Stimulated activated CD8-positive, alpha-beta memory T cell treated with anti-CD3 and anti-CD28 coated beads, Interleukin-15, amount 100 ng/mL, for 1 hour (primary cell): ENCODE measurements around the gene SPTBN4.
"Not testable (repeated sequence)": the region's sequence is repeated elsewhere in the genome, so short reads cannot be mapped to it uniquely, and the experiment has no call there.

Experiments used
- DNase-seq: peaks from one replicate; pipeline ENCODE4 v3.0.0-alpha.2; 2020; ENCODE audit warnings: low read depth

Gene SPTBN4

DNA sequence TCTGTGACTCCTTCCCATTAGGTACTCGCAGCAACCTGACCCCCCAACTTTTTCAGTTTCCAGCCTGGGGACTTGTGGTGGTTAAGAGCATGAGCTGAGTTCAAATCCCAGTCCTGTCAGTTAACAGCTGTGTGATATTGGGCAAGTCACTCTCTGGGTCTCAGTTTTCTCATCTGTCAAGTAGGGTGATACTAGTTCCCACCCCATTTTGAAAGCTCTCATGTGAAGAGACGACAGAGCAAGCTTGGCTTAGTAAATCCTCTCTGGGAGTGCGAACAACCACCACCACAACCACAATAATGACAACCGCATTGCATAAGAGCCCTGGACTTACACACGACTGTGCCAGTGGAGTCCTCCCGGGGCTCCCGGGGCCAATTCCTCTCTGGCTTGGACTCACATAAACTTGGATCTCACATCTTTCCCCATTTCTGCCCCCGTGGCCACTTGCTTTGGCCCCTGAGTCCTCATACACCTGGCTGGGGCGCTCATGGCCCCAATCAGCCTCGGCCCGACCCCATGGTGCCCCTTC lies 1.7 kb upstream of the SPTBN4 start:
- no peak for DNase-seq

DNA sequence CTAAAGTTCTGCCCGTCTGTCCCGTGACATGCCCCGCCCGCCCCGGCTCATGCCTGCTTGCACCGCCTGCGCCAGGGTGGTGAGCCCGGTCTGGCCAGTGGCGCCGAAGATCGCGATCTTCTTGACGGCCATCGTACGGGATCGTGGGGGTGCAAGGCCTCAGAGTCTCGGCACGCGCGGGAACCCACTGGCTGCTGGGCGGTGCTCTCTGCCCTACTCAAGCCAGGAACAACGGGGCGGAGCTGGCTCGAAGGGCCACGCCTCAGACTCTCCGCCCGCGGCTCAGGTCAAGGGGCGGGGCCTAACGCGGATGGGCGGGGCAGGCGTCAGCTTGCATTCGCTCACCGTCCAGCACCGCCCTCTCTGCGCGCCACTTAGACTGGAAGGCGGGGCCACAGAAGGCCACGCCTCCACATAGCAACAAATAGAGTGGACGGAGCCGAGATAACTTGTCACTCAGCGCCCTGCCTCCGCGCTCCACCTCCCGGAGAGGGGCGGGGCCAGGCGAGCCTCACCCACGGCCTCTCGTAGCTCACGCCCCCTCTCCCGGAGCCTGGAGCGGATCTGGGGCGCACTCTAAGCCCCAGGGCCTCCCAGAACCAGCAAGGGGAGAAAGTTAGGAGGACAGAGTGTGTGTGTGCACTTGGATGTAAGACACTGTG lies 1.1 kb upstream of the SPTBN4 start, which contains the start of gene BLVRB:
Gene BLVRB, minus strand, starts transcription at position 189 of the 662 bp plus-strand sequence. Its CDS starts 57 bp downstream, at position 132.
- peak; percentile 99 for DNase-seq

DNA sequence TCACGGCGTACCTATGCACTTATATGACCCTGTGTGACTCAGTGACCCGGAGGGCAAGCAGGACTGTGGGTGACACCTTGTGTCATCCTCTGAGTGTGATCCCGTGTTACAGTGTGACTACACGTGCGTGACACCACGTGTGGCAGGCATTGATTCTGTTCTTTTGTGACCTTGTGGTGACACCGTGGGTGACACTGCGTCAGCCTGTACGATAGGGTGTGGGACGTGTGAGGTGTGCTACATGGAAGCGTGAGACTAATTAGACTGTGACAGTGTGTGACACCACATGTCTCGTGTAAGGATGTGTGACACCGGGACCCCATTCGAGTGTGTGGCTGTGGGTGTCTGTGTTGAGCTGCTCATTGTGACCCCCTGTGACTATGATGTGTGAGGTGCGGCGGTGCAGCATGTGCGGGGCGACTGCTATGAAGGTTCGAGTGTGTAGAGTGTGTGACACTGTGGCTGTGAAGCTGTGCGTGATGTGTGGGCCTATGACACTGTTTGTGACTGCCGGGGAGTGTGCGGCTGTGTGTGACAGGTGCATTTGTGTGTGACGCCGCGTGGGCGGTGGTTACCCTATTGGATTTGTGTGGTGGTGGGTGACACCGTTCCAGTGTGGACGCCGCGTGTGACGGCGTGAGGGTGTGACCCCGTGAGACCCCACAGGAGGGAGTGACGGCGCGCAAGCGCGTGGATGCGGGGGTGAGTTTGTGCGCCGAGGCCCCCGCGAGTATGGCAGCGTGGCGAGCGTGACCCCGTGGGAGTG lies 399 bp upstream of the SPTBN4 start:
- DNase-seq, result peak; percentile 35

DNA sequence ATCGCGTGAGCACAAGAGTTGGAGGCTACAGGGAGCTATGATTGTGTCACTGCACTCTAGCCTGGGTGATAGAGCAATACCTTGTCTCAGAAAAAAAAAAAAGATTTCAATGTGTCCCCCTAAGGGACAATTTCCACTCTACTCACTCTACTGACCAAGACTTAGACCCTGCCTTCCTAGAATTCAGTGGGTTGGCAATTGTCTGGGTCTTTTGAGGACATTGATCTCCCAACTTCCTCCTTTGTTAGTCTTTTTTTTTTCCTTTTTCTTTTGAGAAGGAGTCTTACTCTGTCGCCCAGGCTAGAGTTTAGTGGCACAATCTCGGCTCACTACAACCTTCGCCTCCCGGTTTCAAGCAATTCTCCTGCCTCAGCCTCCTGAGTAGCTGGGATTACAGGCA lies 2.2 kb downstream of the SPTBN4 start:
- no peak for DNase-seq

DNA sequence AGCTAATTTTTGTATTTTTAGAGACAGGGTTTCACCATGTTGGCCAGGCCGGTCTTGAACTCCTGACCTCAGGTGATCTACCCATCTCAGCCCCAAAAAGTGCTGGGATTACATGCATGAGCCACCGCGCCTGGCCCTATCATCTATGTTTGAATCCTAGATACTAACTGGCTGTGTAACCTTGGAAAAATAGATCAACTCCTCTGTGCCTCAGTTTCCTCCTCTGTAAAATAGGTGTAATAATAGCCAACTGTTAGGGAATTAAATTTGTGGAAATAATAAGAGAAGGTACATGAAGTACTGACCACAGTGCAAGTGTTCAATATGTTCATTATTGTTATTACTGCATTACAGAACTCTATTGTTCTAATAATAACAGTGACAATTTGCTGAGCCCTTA lies 4.3 kb downstream of the SPTBN4 start:
- DNase-seq, result no peak

DNA sequence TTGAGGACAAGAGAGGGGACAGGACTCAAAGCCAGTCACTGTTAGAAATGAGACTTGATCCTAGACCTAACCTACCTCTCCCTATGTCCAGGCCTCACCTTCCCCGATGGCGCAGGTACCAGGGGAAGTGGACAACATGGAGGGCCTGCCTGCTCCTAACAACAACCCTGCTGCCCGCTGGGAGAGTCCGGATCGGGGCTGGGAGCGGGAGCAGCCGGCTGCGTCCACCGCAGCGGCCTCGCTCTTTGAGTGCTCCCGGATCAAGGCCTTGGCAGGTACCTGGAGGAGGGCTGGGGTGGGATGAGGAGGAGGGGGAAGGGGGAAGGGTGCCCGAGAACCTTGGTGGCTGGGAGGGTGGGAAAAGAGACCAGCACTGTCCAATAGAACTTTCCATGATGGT lies 5.7 kb downstream of the SPTBN4 start:
- no peak for DNase-seq

DNA sequence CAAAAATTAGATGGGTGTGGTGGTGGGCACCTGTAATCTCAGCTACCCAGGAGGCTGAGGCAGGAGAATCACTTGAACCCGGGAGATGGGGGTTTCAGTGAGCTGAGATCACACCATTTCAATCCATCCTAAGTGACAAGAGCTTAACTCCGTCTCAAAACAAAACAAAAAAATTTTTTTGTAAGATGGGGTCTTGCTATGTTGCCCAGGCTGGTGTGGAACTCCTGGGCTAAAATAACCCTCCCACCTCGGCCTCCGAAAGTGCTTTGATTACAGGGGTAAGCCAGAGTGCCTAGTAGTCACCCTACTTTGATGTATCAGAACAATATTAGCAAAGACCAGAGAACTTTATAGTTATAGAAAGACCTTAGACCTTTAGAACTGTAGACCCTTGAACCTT lies 7.9 kb downstream of the SPTBN4 start:
- DNase-seq, result no peak

DNA sequence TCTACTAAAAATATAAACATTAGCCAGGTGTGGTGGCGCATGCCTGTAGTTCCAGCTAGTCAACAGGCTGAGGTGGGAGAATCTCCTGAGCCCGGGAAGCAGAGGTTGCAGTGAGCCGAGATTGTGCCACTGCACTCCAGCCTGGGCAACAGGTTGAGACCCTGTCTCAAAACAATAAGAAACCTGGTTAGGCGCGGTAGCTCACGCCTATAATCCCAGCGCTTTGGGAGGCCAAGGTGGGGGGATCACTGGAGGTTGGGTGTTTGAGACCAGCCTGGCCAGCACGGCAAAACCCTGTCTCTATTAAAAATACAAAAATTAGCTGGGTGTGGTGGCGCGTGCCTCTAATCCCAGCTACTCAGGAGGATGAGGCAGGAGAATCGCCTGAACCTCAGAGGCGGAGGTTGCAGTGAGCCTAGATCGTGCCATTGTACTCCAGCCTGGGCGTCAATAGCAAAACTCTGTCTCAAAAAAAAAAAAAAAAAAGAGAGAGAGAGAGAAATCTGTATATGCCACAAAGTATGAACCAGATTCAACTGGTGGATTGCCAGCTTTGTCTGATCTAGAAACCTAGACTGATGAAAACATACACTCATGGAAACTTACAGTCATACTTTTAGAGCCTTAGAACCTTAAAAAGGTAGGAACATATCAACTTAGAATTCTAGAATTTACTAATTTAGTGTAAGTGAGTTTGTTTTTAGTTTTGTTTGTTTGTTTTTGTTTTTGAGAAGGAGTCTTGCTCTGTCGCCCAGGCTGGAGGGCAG lies 9.3 kb downstream of the SPTBN4 start:
- not testable (repeated sequence) for DNase-seq

DNA sequence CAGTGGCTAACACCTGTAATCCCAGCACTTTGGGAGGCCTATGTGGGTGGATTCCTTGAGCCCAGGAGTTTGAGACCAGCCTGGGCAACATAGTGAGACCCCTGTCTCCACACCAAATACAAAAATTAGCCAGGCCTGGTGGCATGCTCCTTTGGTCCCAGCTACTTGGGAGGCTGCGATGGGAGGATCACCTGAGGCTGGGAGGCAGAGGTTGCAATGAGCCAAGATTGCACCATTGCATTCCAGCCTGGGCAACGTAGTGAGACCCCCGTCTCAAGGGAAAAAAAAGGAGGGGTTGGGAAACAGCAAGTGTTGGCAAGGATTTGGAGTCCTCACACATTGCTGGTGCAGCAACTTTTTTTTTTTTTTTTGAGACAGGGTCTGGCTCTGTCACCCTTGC lies 19.2 kb downstream of the SPTBN4 start:
- DNase-seq, result no peak

DNA sequence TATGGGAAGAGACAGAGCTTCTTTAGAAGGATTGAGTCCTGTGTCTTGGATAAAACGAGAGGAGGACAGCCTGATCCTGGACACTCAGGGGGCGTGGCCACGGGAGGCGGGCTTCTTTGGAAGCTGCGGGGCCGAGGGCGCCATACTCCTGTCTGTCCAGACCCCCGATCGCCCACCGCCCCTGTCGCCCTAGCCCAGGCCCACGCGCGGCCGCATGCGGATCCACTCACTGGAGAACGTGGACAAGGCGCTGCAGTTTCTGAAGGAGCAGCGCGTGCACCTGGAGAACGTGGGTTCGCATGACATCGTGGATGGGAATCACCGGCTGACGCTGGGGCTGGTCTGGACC lies 23.1 kb downstream of the SPTBN4 start:
- no peak for DNase-seq

DNA sequence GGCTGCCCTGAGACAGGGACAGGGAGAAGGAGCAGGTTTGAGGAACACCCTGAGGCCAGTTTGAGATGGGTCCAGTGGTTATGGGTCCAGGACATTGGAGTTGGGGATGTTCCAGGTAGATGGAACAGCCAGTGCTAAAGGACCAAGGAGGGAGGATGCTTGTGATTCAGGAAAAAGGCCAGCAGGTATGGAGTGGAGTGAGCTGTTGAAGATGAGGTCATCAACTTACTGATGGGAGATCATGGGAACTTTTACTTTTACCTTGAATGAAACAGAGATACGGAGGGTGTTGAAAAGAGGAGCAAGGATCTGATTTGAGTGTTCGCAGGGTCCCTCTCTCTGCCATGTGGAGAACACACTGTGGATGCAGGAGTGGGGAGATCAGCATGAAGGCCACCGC lies 25.5 kb downstream of the SPTBN4 start:
- DNase-seq, result no peak

DNA sequence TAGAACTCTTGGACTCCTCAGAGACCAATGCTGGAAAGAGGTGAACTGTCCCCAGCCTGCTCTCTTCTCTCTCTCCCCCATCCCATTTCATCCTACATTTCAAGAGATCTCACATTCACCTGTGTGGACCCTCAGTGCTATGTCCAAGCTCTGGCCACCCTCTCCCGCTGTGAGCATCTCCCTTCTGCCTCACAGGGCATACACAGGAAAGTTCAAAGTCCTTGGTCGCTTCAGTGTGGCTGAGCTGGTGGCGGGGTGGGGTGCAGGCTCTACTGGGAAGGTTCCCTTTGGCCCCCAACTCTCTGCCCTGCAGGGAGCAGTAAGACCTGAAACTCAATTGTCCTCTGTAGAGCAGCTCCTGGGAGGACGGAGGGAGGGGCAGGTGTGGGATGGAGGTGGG lies 27.0 kb downstream of the SPTBN4 start:
- no peak for DNase-seq

DNA sequence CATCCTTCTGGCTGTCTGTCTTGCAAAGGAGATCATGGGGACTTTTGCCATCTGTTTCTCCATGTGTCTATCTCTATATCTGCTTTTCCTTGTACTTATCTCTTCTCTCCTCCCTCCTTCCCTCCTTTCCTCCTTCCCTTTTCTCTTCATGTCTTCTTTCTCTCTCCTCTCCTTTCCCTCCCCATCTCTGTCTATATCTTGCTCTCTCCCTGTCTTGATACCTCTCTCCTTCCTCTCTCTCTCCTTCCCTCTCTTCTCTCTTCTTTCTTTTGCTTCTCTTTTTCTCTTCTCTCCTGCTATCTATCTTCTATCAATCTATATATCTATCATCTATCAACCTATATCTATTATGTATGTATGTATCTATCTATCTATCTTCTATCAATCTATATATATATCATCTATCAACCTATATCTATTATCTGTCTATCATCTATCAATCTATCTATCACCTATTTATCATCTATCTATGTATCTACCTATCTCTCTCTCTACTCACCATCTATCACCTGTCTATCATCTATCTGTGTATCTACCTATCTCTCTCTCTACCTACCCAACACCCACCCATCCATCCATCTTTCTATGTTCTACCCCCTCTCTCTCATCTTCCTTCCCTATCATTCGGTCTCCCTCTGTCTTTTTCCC lies 27.5 kb downstream of the SPTBN4 start:
- DNase-seq, result no peak

DNA sequence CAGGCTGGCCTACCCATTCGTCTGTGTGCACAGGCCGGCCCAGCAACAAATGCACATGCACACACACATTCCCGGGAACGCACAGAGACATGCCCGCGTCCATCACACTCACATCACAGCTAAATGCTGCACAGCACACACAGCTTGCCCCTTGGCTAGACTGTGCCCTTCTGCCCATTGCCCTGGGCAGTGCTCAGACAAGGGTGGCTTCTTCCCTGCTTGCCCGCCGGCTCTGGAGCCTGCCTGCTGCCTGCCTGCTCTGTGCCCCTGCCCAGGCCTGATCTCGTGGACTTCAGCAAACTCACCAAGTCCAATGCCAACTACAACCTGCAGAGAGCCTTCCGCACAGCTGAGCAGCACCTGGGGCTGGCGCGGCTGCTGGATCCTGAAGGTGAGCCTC lies 30.4 kb downstream of the SPTBN4 start:
- DNase-seq, result no peak

DNA sequence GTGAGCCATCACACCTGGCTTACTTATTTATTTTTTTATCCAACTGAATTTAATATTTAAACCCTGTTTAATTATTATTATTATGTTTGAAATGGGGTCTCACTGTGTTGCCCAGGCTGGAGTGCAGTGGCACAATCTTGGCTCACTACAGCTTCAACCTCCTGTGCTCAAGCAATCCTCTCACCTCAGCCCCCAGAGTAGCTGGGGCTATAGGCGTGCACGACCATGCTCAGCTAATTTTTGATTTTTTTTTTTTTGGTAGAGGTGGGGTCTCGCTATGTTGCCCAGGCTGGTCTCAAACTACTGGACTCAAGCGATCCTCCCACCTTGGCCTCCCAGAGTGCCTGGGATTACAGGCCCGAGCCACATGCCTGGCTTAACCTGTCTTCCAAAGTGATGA lies 32.5 kb downstream of the SPTBN4 start:
- no peak for DNase-seq

DNA sequence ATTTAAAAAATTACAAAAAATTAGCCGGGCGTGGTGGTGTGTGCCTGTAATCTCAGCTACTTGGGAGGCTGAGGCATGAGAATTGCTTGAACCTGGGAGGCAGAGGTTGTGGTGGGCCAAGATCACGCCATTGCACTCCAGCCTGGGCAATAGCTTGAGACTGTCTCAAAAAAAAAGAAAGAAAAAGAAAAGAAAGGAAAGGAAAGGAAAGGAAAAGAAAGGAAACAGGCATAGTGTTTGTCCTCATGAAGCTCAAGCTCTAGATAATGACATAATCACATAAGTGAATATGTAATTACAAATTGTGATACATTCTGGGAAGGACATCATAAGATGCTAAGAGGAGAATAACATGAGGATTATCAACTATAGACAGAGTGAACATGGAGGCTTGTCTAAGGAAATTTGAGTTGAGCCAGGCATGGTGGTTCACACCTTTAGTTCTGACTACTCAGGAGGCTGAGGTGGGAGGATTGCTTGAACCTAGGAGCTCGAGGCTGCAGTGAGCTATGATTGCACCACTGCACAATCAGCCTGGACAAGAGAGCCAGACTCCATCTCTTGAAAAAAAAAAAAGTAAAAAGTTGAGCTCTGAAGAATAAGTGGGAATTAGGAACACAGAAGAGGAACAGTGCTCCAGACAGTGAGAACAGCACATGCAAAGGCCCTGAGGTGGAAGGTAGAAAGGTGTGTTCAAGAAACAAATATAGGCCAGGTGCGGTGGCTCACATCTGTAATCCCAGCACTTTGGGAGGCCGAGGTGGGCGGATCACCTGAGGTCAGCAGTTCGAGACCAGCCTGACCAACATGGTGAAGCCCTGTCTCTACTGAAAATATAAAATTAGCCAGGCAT lies 34.1 kb downstream of the SPTBN4 start:
- DNase-seq, result not testable (repeated sequence)

DNA sequence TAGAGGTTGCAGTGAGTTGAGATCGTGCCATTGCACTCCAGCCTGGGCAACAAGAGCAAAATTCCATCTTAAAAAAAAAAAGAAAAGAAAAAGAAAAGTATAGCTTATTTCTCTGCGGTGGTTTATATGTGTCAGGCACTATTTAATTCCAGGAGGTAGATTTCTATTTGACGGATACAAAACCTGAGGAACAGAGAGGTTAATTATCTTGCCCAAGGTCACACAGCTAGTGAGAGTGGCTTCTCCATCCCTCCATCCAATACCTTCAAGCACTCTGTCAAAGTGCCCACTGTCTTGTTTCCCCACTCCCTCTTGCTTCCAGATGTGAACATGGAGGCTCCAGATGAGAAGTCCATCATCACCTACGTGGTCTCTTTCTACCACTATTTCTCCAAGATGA lies 34.8 kb downstream of the SPTBN4 start:
- no peak for DNase-seq

DNA sequence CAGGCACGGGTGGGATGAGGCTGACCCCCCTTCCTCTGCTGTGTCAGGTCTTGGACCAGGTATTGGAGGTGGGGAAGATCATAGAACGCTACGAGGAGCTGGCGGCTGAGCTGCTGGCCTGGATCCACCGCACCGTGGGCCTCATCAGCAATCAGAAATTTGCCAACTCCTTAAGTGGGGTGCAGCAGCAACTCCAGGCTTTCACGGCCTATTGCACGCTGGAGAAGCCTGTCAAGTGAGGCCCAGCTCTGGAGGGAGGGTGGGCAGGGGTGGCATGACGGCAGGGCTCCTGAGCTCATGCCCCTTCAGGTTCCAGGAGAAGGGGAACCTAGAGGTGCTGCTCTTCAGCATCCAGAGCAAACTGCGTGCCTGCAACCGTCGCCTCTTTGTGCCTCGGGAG lies 35.3 kb downstream of the SPTBN4 start:
- no peak for DNase-seq

DNA sequence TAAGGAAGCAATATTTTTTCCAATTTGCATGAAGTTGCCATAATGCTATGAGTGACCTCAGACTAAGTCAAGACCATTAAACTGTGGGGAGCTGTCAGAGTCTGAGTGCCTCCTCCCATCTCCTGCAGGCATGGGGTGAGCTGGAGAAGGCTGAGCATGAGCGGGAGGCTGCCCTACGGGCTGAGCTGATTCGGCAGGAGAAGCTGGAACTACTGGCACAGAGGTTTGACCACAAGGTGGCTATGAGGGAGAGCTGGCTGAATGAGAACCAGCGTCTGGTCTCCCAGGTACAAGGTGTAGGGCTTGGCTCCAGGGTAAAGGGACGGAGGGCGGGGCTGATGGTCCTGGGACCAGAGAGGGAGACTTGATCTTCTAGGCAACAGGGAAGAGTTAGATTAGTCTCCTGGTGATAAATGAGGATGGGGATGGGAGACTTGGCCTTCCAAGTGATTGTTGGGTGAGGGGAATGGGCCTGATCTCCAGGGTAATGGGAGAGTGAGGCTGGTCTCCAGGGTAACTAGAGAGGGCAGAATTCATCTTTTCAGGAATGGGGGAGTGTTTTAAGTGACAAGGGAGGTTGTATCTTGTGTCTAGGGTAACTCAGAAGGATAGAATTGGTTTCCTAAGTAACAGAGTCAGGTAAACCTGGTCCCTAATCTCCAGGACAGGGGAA lies 36.0 kb downstream of the SPTBN4 start:
- DNase-seq, result no peak

DNA sequence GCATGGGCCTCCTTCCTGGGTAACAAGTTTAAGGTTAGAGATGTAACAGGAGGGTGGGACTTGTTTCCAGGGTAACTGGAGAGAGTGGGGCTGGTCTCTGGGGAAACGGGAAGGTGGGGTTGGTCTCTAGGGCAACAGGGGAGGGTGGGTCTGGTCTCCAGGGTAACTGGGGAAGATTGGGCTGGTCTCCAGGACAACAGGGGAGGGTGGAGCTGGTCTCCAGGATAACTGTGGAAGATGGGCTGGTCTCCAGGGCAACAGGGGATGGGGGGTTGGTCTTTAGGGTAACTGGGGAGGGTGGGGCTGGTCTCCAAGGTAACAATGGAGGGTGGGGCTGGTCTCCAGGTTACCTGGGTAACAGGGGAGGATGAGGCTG lies 36.5 kb downstream of the SPTBN4 start:
- DNase-seq, result no peak

DNA sequence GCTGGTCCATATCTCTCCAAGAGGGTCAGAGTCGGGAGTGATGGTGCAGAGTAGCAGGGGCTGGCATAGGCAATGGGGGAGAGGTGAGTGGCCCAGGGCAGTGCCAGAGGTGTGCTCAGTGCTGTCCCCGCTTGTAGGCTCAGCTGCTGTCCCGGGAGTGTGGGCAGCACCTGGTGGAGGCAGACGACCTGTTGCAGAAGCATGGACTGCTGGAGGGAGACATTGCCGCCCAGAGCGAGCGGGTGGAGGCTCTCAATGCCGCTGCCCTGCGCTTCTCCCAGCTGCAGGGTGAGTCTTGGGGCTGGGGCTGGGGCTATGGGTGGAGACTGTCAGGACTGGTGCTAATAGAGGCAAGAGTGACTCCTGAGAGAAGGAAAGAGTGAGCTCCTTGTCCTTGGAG lies 39.3 kb downstream of the SPTBN4 start:
- no peak for DNase-seq
